ENCODE results near the gene BEST4. TPM values are rescaled to one million over a fixed set of nuclear protein-coding genes. Genes with fewer than 3 reads are reported as not detected.
"Not testable (repeated sequence)": the region's sequence is repeated elsewhere in the genome, so short reads cannot be mapped to it uniquely, and the experiment has no call there.

The BEST4 gene
- total RNA-seq, 1 experiment from 2014 or later, result 0.35 TPM

DNA sequence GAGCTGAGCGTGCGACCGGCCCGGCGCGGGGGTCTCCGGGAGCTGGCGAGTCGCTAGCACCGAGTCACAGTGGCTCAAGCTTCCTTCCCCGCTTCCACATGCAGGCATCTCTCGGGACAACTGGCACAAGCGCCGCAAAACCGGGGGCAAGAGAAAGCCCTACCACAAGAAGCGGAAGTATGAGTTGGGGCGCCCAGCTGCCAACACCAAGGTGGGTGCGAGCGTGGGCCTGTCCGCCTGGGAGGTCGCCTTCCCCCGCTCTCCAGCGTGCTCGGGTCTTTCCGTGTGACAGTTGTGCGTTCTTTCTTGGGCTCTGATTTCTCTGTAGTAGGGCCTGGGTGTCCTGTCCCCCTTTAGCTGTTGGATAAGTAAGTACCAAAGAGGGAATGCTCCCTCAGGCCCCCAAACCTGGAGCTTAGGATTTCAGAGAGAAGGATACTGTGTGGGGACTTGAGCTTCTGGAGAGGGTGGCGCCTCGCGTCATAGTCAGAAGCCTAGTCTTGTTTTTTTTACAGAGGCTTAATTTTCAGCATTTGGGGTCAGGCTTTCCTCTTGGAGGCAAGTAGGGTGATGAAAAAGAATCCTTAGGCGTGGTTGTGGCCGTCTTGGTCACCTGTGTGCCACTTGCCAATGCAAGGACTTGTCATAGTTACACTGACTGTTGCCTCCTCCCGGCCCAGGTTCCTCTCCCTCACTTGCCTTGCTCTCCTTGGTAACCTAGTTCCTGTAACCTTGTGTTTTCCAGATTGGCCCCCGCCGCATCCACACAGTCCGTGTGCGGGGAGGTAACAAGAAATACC lies 11.8 kb downstream of the BEST4 start:
- Mint-ChIP-seq H3K36me3 (ENCODE audit: insufficient read depth, unreplicated experiment) (peaks cover 64% of the 10 kb centered on the region), H3K4me3 (ENCODE audit: unreplicated experiment) (peak overlapping the region; percentile 91), H3K27me3 (ENCODE audit: insufficient read depth, unreplicated experiment) (no peaks in the 10 kb centered on the region), H3K27ac (ENCODE audit: low read depth, unreplicated experiment) (peak overlapping the region; percentile 99), H3K9me3 (ENCODE audit: unreplicated experiment) (no peaks in the 10 kb centered on the region), H3K4me1 (ENCODE audit: insufficient read depth, unreplicated experiment) (peaks cover 25% of the 10 kb centered on the region)
- intact Hi-C loops (cut with micrococcal nuclease), result loop anchor here (1.0 to 2.0 kb wide), 3 partner anchors 31 to 46 kb away; partner anchors contain the start of genes DYNLT4 and KIF2C
- BruUV-seq (replicated peaks), result TSS peak; percentile 54
- peak; percentile 29 for DNase-seq (ENCODE audit: unreplicated experiment)
- ChIA-PET POLR2A (interaction anchor here (0.6 to 4.8 kb wide), 36 partner anchors 7 to 910 kb away, joined by 3 to 93 read pairs (median 10); partner anchors contain the start of genes ARMH1, BEST4, BTBD19 and DYNLT4), CTCF (interaction anchor here (0.6 to 2.8 kb wide), 6 partner anchors 17 to 180 kb away, joined by 3 to 20 read pairs (median 5); partner anchors contain the start of gene RNU5D-1)
- TF ChIP-seq, protein P1, sequence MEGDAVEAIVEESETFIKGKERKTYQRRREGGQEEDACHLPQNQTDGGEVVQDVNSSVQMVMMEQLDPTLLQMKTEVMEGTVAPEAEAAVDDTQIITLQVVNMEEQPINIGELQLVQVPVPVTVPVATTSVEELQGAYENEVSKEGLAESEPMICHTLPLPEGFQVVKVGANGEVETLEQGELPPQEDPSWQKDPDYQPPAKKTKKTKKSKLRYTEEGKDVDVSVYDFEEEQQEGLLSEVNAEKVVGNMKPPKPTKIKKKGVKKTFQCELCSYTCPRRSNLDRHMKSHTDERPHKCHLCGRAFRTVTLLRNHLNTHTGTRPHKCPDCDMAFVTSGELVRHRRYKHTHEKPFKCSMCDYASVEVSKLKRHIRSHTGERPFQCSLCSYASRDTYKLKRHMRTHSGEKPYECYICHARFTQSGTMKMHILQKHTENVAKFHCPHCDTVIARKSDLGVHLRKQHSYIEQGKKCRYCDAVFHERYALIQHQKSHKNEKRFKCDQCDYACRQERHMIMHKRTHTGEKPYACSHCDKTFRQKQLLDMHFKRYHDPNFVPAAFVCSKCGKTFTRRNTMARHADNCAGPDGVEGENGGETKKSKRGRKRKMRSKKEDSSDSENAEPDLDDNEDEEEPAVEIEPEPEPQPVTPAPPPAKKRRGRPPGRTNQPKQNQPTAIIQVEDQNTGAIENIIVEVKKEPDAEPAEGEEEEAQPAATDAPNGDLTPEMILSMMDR (IDR thresholded peaks at IDR 0.05; ENCODE audit: unreplicated experiment), result no peak

GRCh38 chr1:44775078-44775929 lies 12.7 kb downstream of the BEST4 start, which contains the start of gene RPS8:
Gene RPS8, plus strand, starts transcription at chr1:44775540. Its CDS starts 57 bp downstream, at chr1:44775597.
- Mint-ChIP-seq H3K9me3 (ENCODE audit: unreplicated experiment) (no peaks in the 10 kb centered on the region), H3K4me1 (ENCODE audit: insufficient read depth, unreplicated experiment) (peaks cover 25% of the 10 kb centered on the region), H3K27ac (ENCODE audit: low read depth, unreplicated experiment) (peak within 1 kb of the TSS; percentile 99), H3K36me3 (ENCODE audit: insufficient read depth, unreplicated experiment) (peaks cover 56% of the 10 kb centered on the region), H3K4me3 (ENCODE audit: unreplicated experiment) (peak within 1 kb of the TSS; percentile 91), H3K27me3 (ENCODE audit: insufficient read depth, unreplicated experiment) (no peaks in the 10 kb centered on the region)
- ChIA-PET CTCF (interaction anchor here (0.6 to 2.8 kb wide), 7 partner anchors 18 to 180 kb away, joined by 3 to 20 read pairs (median 5); partner anchors contain the start of gene RNU5D-1), POLR2A (interaction anchor here (0.6 to 4.8 kb wide), 42 partner anchors 8 to 911 kb away, joined by 3 to 93 read pairs (median 6); partner anchors contain the start of genes ARMH1, BEST4, BTBD19 and DYNLT4)
- peak; percentile 96 for DNase-seq (ENCODE audit: unreplicated experiment)
- TF ChIP-seq, protein P1 (IDR thresholded peaks at IDR 0.05; ENCODE audit: unreplicated experiment), result no peak
- no TSS peak for BruUV-seq (replicated peaks)
- intact Hi-C loops (cut with micrococcal nuclease), result loop anchor here (1.0 to 2.0 kb wide), 3 partner anchors 31 to 45 kb away; partner anchors contain the start of genes DYNLT4 and KIF2C

DNA sequence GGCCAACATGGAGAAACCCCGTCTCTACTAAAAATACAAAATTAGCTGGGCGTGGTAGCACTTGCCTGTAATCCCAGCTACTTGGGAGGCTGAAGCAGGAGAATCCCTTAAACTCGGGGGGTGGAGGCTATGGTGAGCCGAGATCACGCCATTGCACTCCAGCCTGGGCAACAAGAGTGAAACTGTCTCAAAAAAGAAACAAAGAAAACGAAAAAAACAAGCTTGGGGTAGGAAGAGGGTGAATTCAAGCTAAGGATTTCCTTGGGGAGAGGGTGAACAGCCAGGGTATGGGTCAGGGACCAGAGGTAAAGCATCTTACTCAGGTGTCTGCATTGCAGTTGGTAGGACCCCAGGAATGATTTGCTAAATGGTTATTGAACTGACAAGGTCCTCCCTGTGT lies 21.5 kb downstream of the BEST4 start:
- CTCF ChIA-PET, result interaction anchor here (2.2 kb wide), 1 partner anchor 35 kb away, joined by 13 read pairs; the partner anchor contains the start of gene RNU5D-1
- H3K27ac Mint-ChIP-seq (ENCODE audit: low read depth, unreplicated experiment); intact Hi-C loops (cut with micrococcal nuclease); H3K9me3 Mint-ChIP-seq (ENCODE audit: unreplicated experiment); BruUV-seq (replicated peaks); H3K27me3 Mint-ChIP-seq (ENCODE audit: insufficient read depth, unreplicated experiment); H3K4me3 Mint-ChIP-seq (ENCODE audit: unreplicated experiment); H3K4me1 Mint-ChIP-seq (ENCODE audit: insufficient read depth, unreplicated experiment); H3K36me3 Mint-ChIP-seq (ENCODE audit: insufficient read depth, unreplicated experiment); DNase-seq (ENCODE audit: unreplicated experiment): not testable (repeated sequence)
- POLR2A ChIA-PET, result interaction anchor here (1.2 to 4.2 kb wide), 6 partner anchors 9 to 93 kb away, joined by 3 to 28 read pairs (median 5); partner anchors contain the start of genes RNU5D-1, RPS8 and TMEM53

GRCh38 chr1:44760876-44761275 lies 27.1 kb downstream of the BEST4 start:
- ChIA-PET CTCF (interaction anchor here (1.6 kb wide), 1 partner anchor 13 kb away, joined by 3 read pairs; no protein-coding TSS in a partner anchor), POLR2A (interaction anchor here (1.0 kb wide), 1 partner anchor 22 kb away, joined by 3 read pairs; no protein-coding TSS in a partner anchor)
- TF ChIP-seq, protein P1 (IDR thresholded peaks at IDR 0.05; ENCODE audit: unreplicated experiment), result no peak
- intact Hi-C loops (cut with micrococcal nuclease), result no loop called here
- no peaks in the 10 kb centered on the region for H3K27me3 Mint-ChIP-seq (ENCODE audit: insufficient read depth, unreplicated experiment)
- no peak overlapping the region for H3K4me3 Mint-ChIP-seq (ENCODE audit: unreplicated experiment)
- DNase-seq (ENCODE audit: unreplicated experiment), result no peak
- BruUV-seq (replicated peaks), result no TSS peak
- H3K9me3 Mint-ChIP-seq (ENCODE audit: unreplicated experiment), result no peaks in the 10 kb centered on the region
- H3K36me3 Mint-ChIP-seq (ENCODE audit: insufficient read depth, unreplicated experiment), result peaks cover 31% of the 10 kb centered on the region
- H3K4me1 Mint-ChIP-seq (ENCODE audit: insufficient read depth, unreplicated experiment), result no peaks in the 10 kb centered on the region
- H3K27ac Mint-ChIP-seq (ENCODE audit: low read depth, unreplicated experiment), result no peak overlapping the region
